Epithelial cell of proximal tubule (primary cell): ENCODE measurements around the gene WRAP73. TPM values are rescaled to one million over a fixed set of nuclear protein-coding genes. Genes with fewer than 3 reads are reported as not detected.

ENCODE experiments used
- DNase-seq: peaks from one replicate; pipeline ENCODE4 v3.0.0-alpha.2; 2011; ENCODE audit warnings: low read depth
- H3K4me3 ChIP-seq: 2 replicates; pipeline ENCODE4 v1.5.1; 2011; ENCODE audit warnings: low read depth, mild to moderate bottlenecking, low read length
- CTCF ChIP-seq: conservative IDR thresholded peaks from 2 replicates; pipeline ENCODE4 v1.5.1; 2012; ENCODE audit warnings: low read depth, mild to moderate bottlenecking, low read length
- total RNA-seq: library from RNA; depleted of rRNA; stranded (reverse); fragments of >200 nt; gene quantifications from 2 replicates; pipeline ENCODE4 v1.2.3, GENCODE V29; 2015

Gene WRAP73
- total RNA-seq, 1 donor from 2014 or later, result 17.0 TPM

- no peak overlapping the region for H3K4me3 ChIP-seq
- TF ChIP-seq CTCF, result peak; percentile 74
- no peak for DNase-seq
These were observed 45.7 kb upstream of the WRAP73 start for GRCh38 chr1:3695326-3696217.

GRCh38 chr1:3693321-3693720, 43.4 kb upstream of the WRAP73 start:
- H3K4me3 ChIP-seq, result no peak overlapping the region

GRCh38 chr1:3692598-3692997, 42.7 kb upstream of the WRAP73 start:
- no peak for DNase-seq
- TF ChIP-seq CTCF, result no peak
- H3K4me3 ChIP-seq, result no peak overlapping the region

More at GRCh38 chr1:3693321-3693720, 43.4 kb upstream of the WRAP73 start:
- TF ChIP-seq CTCF, result no peak
- DNase-seq, result no peak

- DNase-seq, result no peak
- no peak overlapping the region for H3K4me3 ChIP-seq
- no peak for TF ChIP-seq CTCF
These were observed 41.7 kb upstream of the WRAP73 start for GRCh38 chr1:3691421-3692204.

GRCh38 chr1:3690282-3691065, 40.6 kb upstream of the WRAP73 start:
- no peak for DNase-seq
- no peak for TF ChIP-seq CTCF
- no peak overlapping the region for H3K4me3 ChIP-seq

- TF ChIP-seq CTCF, result no peak
- H3K4me3 ChIP-seq, result no peak overlapping the region
- DNase-seq, result no peak
These were observed 39.3 kb upstream of the WRAP73 start for GRCh38 chr1:3689138-3689750.
